GM18867 (cell line): ENCODE results near the gene ARMC3.
"Not testable (repeated sequence)": the region's sequence is repeated elsewhere in the genome, so short reads cannot be mapped to it uniquely, and the experiment has no call there.

Source experiments
- ATAC-seq: cut with Tn5 transposase; IDR thresholded peaks from one replicate; pipeline ENCODE4 v1.9.1; 2021; ENCODE audit warnings: mild to moderate bottlenecking, moderate library complexity; ENCODE audit not compliant: unreplicated experiment

The ARMC3 gene

GRCh38 chr10:22927166-22927565 lies 687 bp upstream of the ARMC3 start:
- ATAC-seq, result no peak

- not testable (repeated sequence) for ATAC-seq
Observed at GRCh38 chr10:22929053-22929452, 1.2 kb downstream of the ARMC3 start.

GRCh38 chr10:22931948-22932347 lies 4.1 kb downstream of the ARMC3 start:
- ATAC-seq, result peak; percentile 76

- ATAC-seq, result no peak
Observed at GRCh38 chr10:22932626-22933370, 4.9 kb downstream of the ARMC3 start.

- no peak for ATAC-seq
Observed at GRCh38 chr10:22934726-22935125, 6.9 kb downstream of the ARMC3 start.

GRCh38 chr10:22942437-22942836 lies 14.6 kb downstream of the ARMC3 start:
- no peak for ATAC-seq

- ATAC-seq, result peak; percentile 75
Observed at GRCh38 chr10:22945934-22946673, 18.3 kb downstream of the ARMC3 start.

- no peak for ATAC-seq
Observed at GRCh38 chr10:22954970-22955369, 27.1 kb downstream of the ARMC3 start.

- no peak for ATAC-seq
Observed at GRCh38 chr10:22958338-22958737, 30.5 kb downstream of the ARMC3 start.

- no peak for ATAC-seq
Observed at GRCh38 chr10:22959292-22959691, 31.4 kb downstream of the ARMC3 start.

GRCh38 chr10:22959950-22960349 lies 32.1 kb downstream of the ARMC3 start:
- no peak for ATAC-seq

GRCh38 chr10:22962817-22963216 lies 35.0 kb downstream of the ARMC3 start:
- peak; percentile 46 for ATAC-seq

GRCh38 chr10:22969704-22970103 lies 41.9 kb downstream of the ARMC3 start:
- no peak for ATAC-seq

- no peak for ATAC-seq
Observed at GRCh38 chr10:22976534-22976933, 48.7 kb downstream of the ARMC3 start.

- ATAC-seq, result no peak
Observed at GRCh38 chr10:22977751-22978150, 49.9 kb downstream of the ARMC3 start.

GRCh38 chr10:22978287-22978686 lies 50.4 kb downstream of the ARMC3 start:
- no peak for ATAC-seq

GRCh38 chr10:22978918-22979317 lies 51.1 kb downstream of the ARMC3 start:
- ATAC-seq, result no peak

GRCh38 chr10:22980822-22981221 lies 53.0 kb downstream of the ARMC3 start:
- ATAC-seq, result no peak

- ATAC-seq, result no peak
Observed at GRCh38 chr10:22984066-22984465, 56.2 kb downstream of the ARMC3 start.

GRCh38 chr10:22986771-22987542 lies 59.1 kb downstream of the ARMC3 start:
- peak; percentile 49 for ATAC-seq

- ATAC-seq, result peak; percentile 57
Observed at GRCh38 chr10:22988581-22989360, 60.9 kb downstream of the ARMC3 start.
